ENCODE measurements around the gene MBD3.

DNA sequence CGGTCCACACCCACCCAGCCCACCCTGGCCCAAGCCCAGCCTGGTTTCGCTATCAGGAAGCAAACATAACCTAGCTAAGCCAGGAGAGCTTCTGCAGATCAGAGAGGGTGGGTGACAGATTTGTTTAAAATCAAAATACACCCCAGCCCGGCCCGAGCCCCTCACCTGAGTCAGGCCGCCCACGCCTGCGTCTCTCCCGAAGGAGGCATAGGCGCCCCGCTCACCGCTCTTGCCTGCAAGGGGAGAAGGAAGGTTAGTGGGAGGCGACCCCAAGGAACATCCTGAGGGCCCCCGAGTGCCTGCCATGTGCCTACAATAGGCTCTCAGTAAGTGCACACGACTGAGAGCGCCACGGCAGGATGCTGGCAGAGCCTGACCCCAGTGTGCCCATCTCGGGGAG is 34.5 kb upstream of the MBD3 start:
- TF ChIP-seq, protein P1, sequence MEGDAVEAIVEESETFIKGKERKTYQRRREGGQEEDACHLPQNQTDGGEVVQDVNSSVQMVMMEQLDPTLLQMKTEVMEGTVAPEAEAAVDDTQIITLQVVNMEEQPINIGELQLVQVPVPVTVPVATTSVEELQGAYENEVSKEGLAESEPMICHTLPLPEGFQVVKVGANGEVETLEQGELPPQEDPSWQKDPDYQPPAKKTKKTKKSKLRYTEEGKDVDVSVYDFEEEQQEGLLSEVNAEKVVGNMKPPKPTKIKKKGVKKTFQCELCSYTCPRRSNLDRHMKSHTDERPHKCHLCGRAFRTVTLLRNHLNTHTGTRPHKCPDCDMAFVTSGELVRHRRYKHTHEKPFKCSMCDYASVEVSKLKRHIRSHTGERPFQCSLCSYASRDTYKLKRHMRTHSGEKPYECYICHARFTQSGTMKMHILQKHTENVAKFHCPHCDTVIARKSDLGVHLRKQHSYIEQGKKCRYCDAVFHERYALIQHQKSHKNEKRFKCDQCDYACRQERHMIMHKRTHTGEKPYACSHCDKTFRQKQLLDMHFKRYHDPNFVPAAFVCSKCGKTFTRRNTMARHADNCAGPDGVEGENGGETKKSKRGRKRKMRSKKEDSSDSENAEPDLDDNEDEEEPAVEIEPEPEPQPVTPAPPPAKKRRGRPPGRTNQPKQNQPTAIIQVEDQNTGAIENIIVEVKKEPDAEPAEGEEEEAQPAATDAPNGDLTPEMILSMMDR (IDR thresholded peaks at IDR 0.05) = no peak
- no peak for TF ChIP-seq POLR2A (IDR thresholded peaks at IDR 0.05)

Measured in uterus (tissue), 2 donors.